Panc1 (cell line): ENCODE results near the gene GRIN2C. TPM values are rescaled to one million over a fixed set of nuclear protein-coding genes. Genes with fewer than 3 reads are reported as not detected.

ENCODE experiments used
- ATAC-seq: fragments of 200-7000 bp; cut with Tn5 transposase; 2 replicates; pipeline ENCODE4 v1.9.1; 2020; ENCODE audit warnings: mild to moderate bottlenecking, moderate library complexity
- BruUV-seq: library from RNA; stranded (reverse); fragments of 400-500 nt; replicated peaks from 2 replicates; lab custom pipeline; 2021; lab: Mats Ljungman, UMichigan
- CTCF ChIA-PET: fragments of 300-600 bp; sonication (Branson Sonifier 250); formaldehyde crosslinking; loops from one replicate; lab custom pipeline; 2022; ENCODE audit warnings: antibody characterized with exemption; lab: Charles Lee
- POLR2A ChIA-PET: fragments of 300-600 bp; sonication (Branson Sonifier 250); formaldehyde crosslinking; loops from one replicate; lab custom pipeline; 2022; ENCODE audit warnings: antibody characterized with exemption; lab: Charles Lee
- DNase-seq: peaks from one replicate; pipeline ENCODE4 v3.0.0-alpha.2; 2010; ENCODE audit warnings: low read depth, low spot score
- H3K27ac ChIP-seq: 2 replicates; pipeline ENCODE4 v1.5.1; 2011; ENCODE audit warnings: mild to moderate bottlenecking, low read length, inconsistent platforms
- H3K27me3 ChIP-seq: fragments of 200-500 bp; sonication (Bioruptor generic); 2 replicates; pipeline ENCODE4 v1.6.0; 2014; ENCODE audit warnings: low read length, inconsistent platforms; ENCODE audit not compliant: control insufficient read depth, insufficient read depth
- H3K36me3 ChIP-seq: fragments of 200-500 bp; sonication (Bioruptor generic); 2 replicates; pipeline ENCODE4 v1.5.1; 2014; ENCODE audit warnings: inconsistent platforms, mild to moderate bottlenecking, low read length, moderate library complexity; ENCODE audit not compliant: control insufficient read depth, insufficient read depth
- H3K4me1 ChIP-seq: 2 replicates; pipeline ENCODE4 v1.5.1; 2011; ENCODE audit warnings: inconsistent platforms, mild to moderate bottlenecking, low read length, moderate library complexity; ENCODE audit not compliant: control insufficient read depth, insufficient read depth
- H3K4me3 ChIP-seq, 2 experiments: 2 replicates each; pipeline ENCODE4 v1.5.1; 2011 to 2012; ENCODE audit warnings: low read depth in 2 of 2, low read length in 2 of 2, mild to moderate bottlenecking in 2 of 2, inconsistent platforms in 1 of 2, moderate library complexity in 1 of 2
- H3K9me3 ChIP-seq: fragments of 200-500 bp; sonication (Bioruptor generic); 2 replicates; pipeline ENCODE4 v1.5.1; 2014; ENCODE audit warnings: low read depth, mild to moderate bottlenecking, inconsistent platforms, low read length, moderate library complexity; ENCODE audit not compliant: control insufficient read depth, insufficient read depth
- CTCF ChIP-seq: fragments of 450-650 bp; IDR thresholded peaks from 2 replicates; pipeline ENCODE4 v1.5.1; 2017; ENCODE audit warnings: mild to moderate bottlenecking
- POLR2AphosphoS5 ChIP-seq: IDR thresholded peaks from 2 replicates; pipeline ENCODE4 v1.6.1; 2012; ENCODE audit warnings: mild to moderate bottlenecking, low read depth, low read length, moderate library complexity
- REST ChIP-seq, 2 experiments: IDR thresholded peaks; 2 replicates each; pipeline ENCODE4 v1.6.1; 2011 to 2012; ENCODE audit warnings: low read depth in 2 of 2, control low read depth in 1 of 2, low read length in 1 of 2, mild to moderate bottlenecking in 1 of 2, moderate library complexity in 1 of 2; ENCODE audit not compliant: insufficient read depth in 1 of 2
- SIN3A ChIP-seq: IDR thresholded peaks from 2 replicates; pipeline ENCODE4 v1.6.1; 2012; ENCODE audit warnings: low read depth, mild to moderate bottlenecking, low read length, moderate library complexity, borderline replicate concordance; ENCODE audit not compliant: insufficient read depth
- TCF7L2 ChIP-seq: IDR thresholded peaks from 2 replicates; pipeline ENCODE4 v1.6.1; 2011; ENCODE audit warnings: mild to moderate bottlenecking, low read depth, low read length, inconsistent platforms
- in situ Hi-C: cut with HindIII; loops from 2 replicates; pipeline ENCODE4 v1.10.0; 2016; ENCODE audit warnings: low sequenced_read_pairs, low pct_unique_long_range_greater_than_20kb
- intact Hi-C: fragments of 100-400 bp; cut with micrococcal nuclease; formaldehyde crosslinking; loops from one replicate; pipeline ENCODE4 v1.10.0; 2022; ENCODE audit not compliant: unreplicated experiment
- total RNA-seq: library from RNA; stranded (reverse); gene quantifications from one replicate; pipeline ENCODE4 v1.2.1, GENCODE V29; 2021; ENCODE audit not compliant: unreplicated experiment

GRIN2C gene
- total RNA-seq, 1 experiment from 2014 or later: 0.10 TPM

GRCh38 chr17:74839990-74840852, 19.5 kb downstream of the GRIN2C start:
- intact Hi-C loops (no loop called here), in situ Hi-C loops (no loop called here)
- no peaks in the 10 kb centered on the region for H3K27me3 ChIP-seq
- CTCF ChIA-PET: no interaction called here
- BruUV-seq: no TSS peak
- no peak for TF ChIP-seq POLR2AphosphoS5
- no peak for TF ChIP-seq SIN3A
- no peak for TF ChIP-seq REST (IDR thresholded peaks at IDR 0.05; ENCODE audit: insufficient read depth in 1 of 2, low read depth in 2 of 2, low read length in 1 of 2)
- no peak for TF ChIP-seq TCF7L2
- no peak for TF ChIP-seq CTCF
- no peaks in the 10 kb centered on the region for H3K9me3 ChIP-seq
- DNase-seq (no peak), ATAC-seq (no peak)
- H3K4me1 ChIP-seq: peaks cover 12% of the 10 kb centered on the region
- POLR2A ChIA-PET: no interaction called here
- H3K27ac ChIP-seq: no peak overlapping the region
- H3K4me3 ChIP-seq: no peak overlapping the region
- H3K36me3 ChIP-seq: no peaks in the 10 kb centered on the region

GRCh38 chr17:74838274-74838673, 21.4 kb downstream of the GRIN2C start:
- BruUV-seq: TSS peak; percentile 54

More at GRCh38 chr17:74838274-74838673, 21.4 kb downstream of the GRIN2C start:
- Histone ChIP-seq H3K36me3 (no peaks in the 10 kb centered on the region), H3K4me3 (no peak overlapping the region), H3K27ac (no peak overlapping the region), H3K4me1 (peaks cover 14% of the 10 kb centered on the region), H3K27me3 (no peaks in the 10 kb centered on the region), H3K9me3 (no peaks in the 10 kb centered on the region)
- ChIA-PET CTCF (interaction anchor here (0.6 kb wide), 1 partner anchor 475 kb away, joined by 3 read pairs; no protein-coding TSS in a partner anchor), POLR2A (interaction anchor here (0.7 kb wide), 1 partner anchor 29 kb away, joined by 3 read pairs; no protein-coding TSS in a partner anchor)
- ATAC-seq (no peak), DNase-seq (no peak)
- intact Hi-C loops: no loop called here
- in situ Hi-C loops: no loop called here
- TF ChIP-seq REST (IDR thresholded peaks at IDR 0.05; ENCODE audit: insufficient read depth in 1 of 2, low read depth in 2 of 2, low read length in 1 of 2) (no peak), CTCF (no peak)
